GM23338 (cell line): ENCODE data around the gene CRADD. TPM values are rescaled to one million over a fixed set of nuclear protein-coding genes. Genes with fewer than 3 reads are reported as not detected.

Experiments
- ATAC-seq: fragments of 200-7000 bp; cut with Tn5 transposase; 3 replicates; pipeline ENCODE4 v1.9.1; 2020
- DNase-seq: peaks from one replicate; pipeline ENCODE4 v3.0.0-alpha.2; 2015; ENCODE audit warnings: low spot score
- H2AFZ ChIP-seq: fragments of 200-600 bp; sonication (generic); 2 replicates; pipeline ENCODE4 v1.8.0; 2016; ENCODE audit warnings: antibody characterized with exemption, mild to moderate bottlenecking, moderate library complexity
- H3F3A ChIP-seq: fragments of 200-600 bp; sonication (generic); replicated peaks from 2 replicates; pipeline ENCODE4 v1.8.0; 2017; ENCODE audit warnings: antibody characterized with exemption, mixed run types, low read depth
- H3K27ac ChIP-seq: fragments of 200-600 bp; sonication (generic); 2 replicates; pipeline ENCODE4 v1.6.1; 2016; ENCODE audit warnings: low read depth
- H3K27me3 ChIP-seq: fragments of 200-600 bp; sonication (generic); 2 replicates; pipeline ENCODE4 v1.8.0; 2016; ENCODE audit warnings: mild to moderate bottlenecking, mixed run types, moderate library complexity; ENCODE audit not compliant: insufficient read depth
- H3K36me3 ChIP-seq: fragments of 200-600 bp; sonication (generic); 2 replicates; pipeline ENCODE4 v1.8.0; 2016; ENCODE audit warnings: mild to moderate bottlenecking; ENCODE audit not compliant: insufficient read depth
- H3K4me1 ChIP-seq: fragments of 200-600 bp; sonication (generic); 2 replicates; pipeline ENCODE4 v1.8.0; 2016; ENCODE audit warnings: mild to moderate bottlenecking, moderate library complexity; ENCODE audit not compliant: insufficient read depth
- H3K4me2 ChIP-seq: fragments of 200-600 bp; sonication (generic); 2 replicates; pipeline ENCODE4 v1.7.1; 2017; ENCODE audit warnings: mixed run types
- H3K4me3 ChIP-seq: fragments of 200-600 bp; sonication (generic); 2 replicates; pipeline ENCODE4 v1.6.1; 2016; ENCODE audit warnings: mixed run types
- H3K79me2 ChIP-seq: fragments of 200-600 bp; sonication (generic); replicated peaks from 2 replicates; pipeline ENCODE4 v1.8.0; 2017; ENCODE audit warnings: mild to moderate bottlenecking; ENCODE audit not compliant: insufficient read depth
- H3K9me2 ChIP-seq: fragments of 200-600 bp; sonication (generic); 2 replicates; pipeline ENCODE4 v1.8.0; 2017; ENCODE audit not compliant: insufficient read depth
- H4K20me1 ChIP-seq: fragments of 200-600 bp; sonication (generic); replicated peaks from 2 replicates; pipeline ENCODE4 v1.8.0; 2017; ENCODE audit warnings: mild to moderate bottlenecking; ENCODE audit not compliant: insufficient read depth
- H3K27ac Mint-ChIP-seq: 2 replicates; pipeline ENCODE4 v1.8.0; 2020; ENCODE audit warnings: inconsistent platforms, mild to moderate bottlenecking, moderate library complexity, mixed read lengths
- H3K27me3 Mint-ChIP-seq: 3 replicates; pipeline ENCODE4 v1.8.0; 2022; ENCODE audit warnings: low read depth, mild to moderate bottlenecking, moderate library complexity, mixed read lengths, inconsistent platforms; ENCODE audit not compliant: insufficient read depth, poor library complexity
- H3K36me3 Mint-ChIP-seq: 3 replicates; pipeline ENCODE4 v1.8.0; 2021; ENCODE audit warnings: low read depth, mild to moderate bottlenecking, inconsistent platforms, moderate library complexity, mixed read lengths
- H3K4me1 Mint-ChIP-seq: 3 replicates; pipeline ENCODE4 v1.8.0; 2020; ENCODE audit warnings: mild to moderate bottlenecking, inconsistent platforms, mixed read lengths
- H3K4me3 Mint-ChIP-seq: 3 replicates; pipeline ENCODE4 v1.8.0; 2021; ENCODE audit warnings: moderate library complexity, mild to moderate bottlenecking, inconsistent platforms, mixed read lengths
- H3K9me3 Mint-ChIP-seq: 3 replicates; pipeline ENCODE4 v1.8.0; 2020; ENCODE audit warnings: moderate library complexity, mild to moderate bottlenecking, inconsistent platforms, mixed read lengths
- CREB1 ChIP-seq: fragments of 250-450 bp; sonication (Bioruptor Pico); IDR thresholded peaks from 2 replicates; pipeline ENCODE4 v1.5.0; 2020; ENCODE audit warnings: low read depth, mild to moderate bottlenecking, moderate library complexity
- NANOG ChIP-seq: IDR thresholded peaks from 2 replicates; pipeline ENCODE4 v1.6.1; 2016; ENCODE audit warnings: antibody characterized with exemption, borderline replicate concordance
- ZNF114 ChIP-seq: fragments of 250-450 bp; sonication (Bioruptor Pico); IDR thresholded peaks from 2 replicates; pipeline ENCODE4 v1.5.0; 2020; ENCODE audit warnings: mild to moderate bottlenecking, moderate library complexity
- ZNF331 ChIP-seq: fragments of 250-450 bp; sonication (Bioruptor Pico); IDR thresholded peaks from 2 replicates; pipeline ENCODE4 v1.5.0; 2020; ENCODE audit warnings: low read depth, mild to moderate bottlenecking, moderate library complexity
- polyA plus RNA-seq: library from polyadenylated mRNA; unstranded; fragments of >200 nt; fragmentation: Nextera tagmentation; extraction: Ambion mirVana; gene quantifications from 2 replicates; pipeline ENCODE4 v1.2.1, GENCODE V29; 2016
- total RNA-seq: library from RNA; depleted of rRNA; stranded (reverse); fragments of >200 nt; shearing (Covaris generic); gene quantifications from 2 replicates; pipeline ENCODE4 v1.2.3, GENCODE V29; 2014
- TF ChIP-seq, protein P1 (sequence below): fragments of 250-450 bp; sonication (Bioruptor Pico); IDR thresholded peaks from 2 replicates; pipeline ENCODE4 v1.5.0; 2020; ENCODE audit warnings: mild to moderate bottlenecking, moderate library complexity
- TF ChIP-seq, protein P2 (sequence below): IDR thresholded peaks from one replicate; pipeline ENCODE4 v1.6.1; 2018; ENCODE audit warnings: antibody characterized with exemption; ENCODE audit not compliant: unreplicated experiment

CRADD gene
- total and polyA plus RNA-seq, 2 experiments from 2014 or later: 6.3 to 27.9 TPM

DNA sequence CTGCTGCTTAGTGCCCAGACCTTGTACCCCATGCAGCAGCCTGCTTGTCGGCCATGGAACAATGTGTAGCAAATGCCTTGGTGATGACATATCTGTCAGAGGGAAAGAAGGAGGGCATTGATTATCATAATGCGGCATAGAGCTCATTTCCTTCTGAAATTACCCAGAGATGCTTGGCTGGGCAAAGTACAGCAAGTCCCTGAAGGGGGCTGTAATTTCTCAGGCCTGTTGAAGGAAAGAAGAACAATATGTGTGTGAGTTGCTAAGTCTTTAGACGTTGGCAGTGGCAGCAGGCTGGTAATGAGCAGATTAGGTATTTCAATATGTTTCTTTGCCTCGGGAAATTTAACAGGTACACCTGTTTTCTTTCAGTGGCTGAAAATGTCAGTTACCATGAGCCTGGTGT lies 128.6 kb downstream of the CRADD start:
- DNase-seq: no peak
- Mint-ChIP-seq H3K27ac (no peak overlapping the region), H3K36me3 (no peaks in the 10 kb centered on the region), H3K4me1 (peaks cover 11% of the 10 kb centered on the region; the same call in 2 of the 3 replicates), H3K27me3 (peaks cover 2% of the 10 kb centered on the region), H3K4me3 (no peak overlapping the region), H3K9me3 (no peaks in the 10 kb centered on the region)
- TF ChIP-seq, protein P1, sequence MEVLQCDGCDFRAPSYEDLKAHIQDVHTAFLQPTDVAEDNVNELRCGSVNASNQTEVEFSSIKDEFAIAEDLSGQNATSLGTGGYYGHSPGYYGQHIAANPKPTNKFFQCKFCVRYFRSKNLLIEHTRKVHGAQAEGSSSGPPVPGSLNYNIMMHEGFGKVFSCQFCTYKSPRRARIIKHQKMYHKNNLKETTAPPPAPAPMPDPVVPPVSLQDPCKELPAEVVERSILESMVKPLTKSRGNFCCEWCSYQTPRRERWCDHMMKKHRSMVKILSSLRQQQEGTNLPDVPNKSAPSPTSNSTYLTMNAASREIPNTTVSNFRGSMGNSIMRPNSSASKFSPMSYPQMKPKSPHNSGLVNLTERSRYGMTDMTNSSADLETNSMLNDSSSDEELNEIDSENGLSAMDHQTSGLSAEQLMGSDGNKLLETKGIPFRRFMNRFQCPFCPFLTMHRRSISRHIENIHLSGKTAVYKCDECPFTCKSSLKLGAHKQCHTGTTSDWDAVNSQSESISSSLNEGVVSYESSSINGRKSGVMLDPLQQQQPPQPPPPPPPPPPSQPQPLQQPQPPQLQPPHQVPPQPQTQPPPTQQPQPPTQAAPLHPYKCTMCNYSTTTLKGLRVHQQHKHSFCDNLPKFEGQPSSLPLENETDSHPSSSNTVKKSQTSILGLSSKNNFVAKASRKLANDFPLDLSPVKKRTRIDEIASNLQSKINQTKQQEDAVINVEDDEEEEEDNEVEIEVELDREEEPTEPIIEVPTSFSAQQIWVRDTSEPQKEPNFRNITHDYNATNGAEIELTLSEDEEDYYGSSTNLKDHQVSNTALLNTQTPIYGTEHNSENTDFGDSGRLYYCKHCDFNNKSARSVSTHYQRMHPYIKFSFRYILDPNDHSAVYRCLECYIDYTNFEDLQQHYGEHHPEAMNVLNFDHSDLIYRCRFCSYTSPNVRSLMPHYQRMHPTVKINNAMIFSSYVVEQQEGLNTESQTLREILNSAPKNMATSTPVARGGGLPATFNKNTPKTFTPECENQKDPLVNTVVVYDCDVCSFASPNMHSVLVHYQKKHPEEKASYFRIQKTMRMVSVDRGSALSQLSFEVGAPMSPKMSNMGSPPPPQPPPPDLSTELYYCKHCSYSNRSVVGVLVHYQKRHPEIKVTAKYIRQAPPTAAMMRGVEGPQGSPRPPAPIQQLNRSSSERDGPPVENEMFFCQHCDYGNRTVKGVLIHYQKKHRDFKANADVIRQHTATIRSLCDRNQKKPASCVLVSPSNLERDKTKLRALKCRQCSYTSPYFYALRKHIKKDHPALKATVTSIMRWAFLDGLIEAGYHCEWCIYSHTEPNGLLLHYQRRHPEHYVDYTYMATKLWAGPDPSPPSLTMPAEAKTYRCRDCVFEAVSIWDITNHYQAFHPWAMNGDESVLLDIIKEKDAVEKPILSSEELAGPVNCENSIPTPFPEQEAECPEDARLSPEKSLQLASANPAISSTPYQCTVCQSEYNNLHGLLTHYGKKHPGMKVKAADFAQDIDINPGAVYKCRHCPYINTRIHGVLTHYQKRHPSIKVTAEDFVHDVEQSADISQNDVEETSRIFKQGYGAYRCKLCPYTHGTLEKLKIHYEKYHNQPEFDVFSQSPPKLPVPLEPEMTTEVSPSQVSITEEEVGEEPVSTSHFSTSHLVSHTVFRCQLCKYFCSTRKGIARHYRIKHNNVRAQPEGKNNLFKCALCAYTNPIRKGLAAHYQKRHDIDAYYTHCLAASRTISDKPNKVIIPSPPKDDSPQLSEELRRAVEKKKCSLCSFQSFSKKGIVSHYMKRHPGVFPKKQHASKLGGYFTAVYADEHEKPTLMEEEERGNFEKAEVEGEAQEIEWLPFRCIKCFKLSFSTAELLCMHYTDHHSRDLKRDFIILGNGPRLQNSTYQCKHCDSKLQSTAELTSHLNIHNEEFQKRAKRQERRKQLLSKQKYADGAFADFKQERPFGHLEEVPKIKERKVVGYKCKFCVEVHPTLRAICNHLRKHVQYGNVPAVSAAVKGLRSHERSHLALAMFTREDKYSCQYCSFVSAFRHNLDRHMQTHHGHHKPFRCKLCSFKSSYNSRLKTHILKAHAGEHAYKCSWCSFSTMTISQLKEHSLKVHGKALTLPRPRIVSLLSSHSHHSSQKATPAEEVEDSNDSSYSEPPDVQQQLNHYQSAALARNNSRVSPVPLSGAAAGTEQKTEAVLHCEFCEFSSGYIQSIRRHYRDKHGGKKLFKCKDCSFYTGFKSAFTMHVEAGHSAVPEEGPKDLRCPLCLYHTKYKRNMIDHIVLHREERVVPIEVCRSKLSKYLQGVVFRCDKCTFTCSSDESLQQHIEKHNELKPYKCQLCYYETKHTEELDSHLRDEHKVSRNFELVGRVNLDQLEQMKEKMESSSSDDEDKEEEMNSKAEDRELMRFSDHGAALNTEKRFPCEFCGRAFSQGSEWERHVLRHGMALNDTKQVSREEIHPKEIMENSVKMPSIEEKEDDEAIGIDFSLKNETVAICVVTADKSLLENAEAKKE (CRISPR knock-in tag): no peak
- TF ChIP-seq ZNF114 (CRISPR knock-in tag): no peak
- TF ChIP-seq NANOG: no peak
- TF ChIP-seq ZNF331 (CRISPR knock-in tag): no peak
- no peak for TF ChIP-seq CREB1
- TF ChIP-seq, protein P2, sequence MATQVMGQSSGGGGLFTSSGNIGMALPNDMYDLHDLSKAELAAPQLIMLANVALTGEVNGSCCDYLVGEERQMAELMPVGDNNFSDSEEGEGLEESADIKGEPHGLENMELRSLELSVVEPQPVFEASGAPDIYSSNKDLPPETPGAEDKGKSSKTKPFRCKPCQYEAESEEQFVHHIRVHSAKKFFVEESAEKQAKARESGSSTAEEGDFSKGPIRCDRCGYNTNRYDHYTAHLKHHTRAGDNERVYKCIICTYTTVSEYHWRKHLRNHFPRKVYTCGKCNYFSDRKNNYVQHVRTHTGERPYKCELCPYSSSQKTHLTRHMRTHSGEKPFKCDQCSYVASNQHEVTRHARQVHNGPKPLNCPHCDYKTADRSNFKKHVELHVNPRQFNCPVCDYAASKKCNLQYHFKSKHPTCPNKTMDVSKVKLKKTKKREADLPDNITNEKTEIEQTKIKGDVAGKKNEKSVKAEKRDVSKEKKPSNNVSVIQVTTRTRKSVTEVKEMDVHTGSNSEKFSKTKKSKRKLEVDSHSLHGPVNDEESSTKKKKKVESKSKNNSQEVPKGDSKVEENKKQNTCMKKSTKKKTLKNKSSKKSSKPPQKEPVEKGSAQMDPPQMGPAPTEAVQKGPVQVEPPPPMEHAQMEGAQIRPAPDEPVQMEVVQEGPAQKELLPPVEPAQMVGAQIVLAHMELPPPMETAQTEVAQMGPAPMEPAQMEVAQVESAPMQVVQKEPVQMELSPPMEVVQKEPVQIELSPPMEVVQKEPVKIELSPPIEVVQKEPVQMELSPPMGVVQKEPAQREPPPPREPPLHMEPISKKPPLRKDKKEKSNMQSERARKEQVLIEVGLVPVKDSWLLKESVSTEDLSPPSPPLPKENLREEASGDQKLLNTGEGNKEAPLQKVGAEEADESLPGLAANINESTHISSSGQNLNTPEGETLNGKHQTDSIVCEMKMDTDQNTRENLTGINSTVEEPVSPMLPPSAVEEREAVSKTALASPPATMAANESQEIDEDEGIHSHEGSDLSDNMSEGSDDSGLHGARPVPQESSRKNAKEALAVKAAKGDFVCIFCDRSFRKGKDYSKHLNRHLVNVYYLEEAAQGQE: no peak
- no peaks in the 10 kb centered on the region for H3F3A ChIP-seq
- no peak overlapping the region for H3K4me2 ChIP-seq
- H2AFZ ChIP-seq: no peak overlapping the region
- H3K9me2 ChIP-seq: no peaks in the 10 kb centered on the region
- H3K27me3 ChIP-seq: no peaks in the 10 kb centered on the region
- H4K20me1 ChIP-seq: no peaks in the 10 kb centered on the region
- no peak for ATAC-seq
- no peak overlapping the region for H3K4me3 ChIP-seq
- H3K4me1 ChIP-seq: peaks cover 5% of the 10 kb centered on the region; the same call in 1 of the 2 replicates
- no peaks in the 10 kb centered on the region for H3K79me2 ChIP-seq
- no peak overlapping the region for H3K27ac ChIP-seq
- no peaks in the 10 kb centered on the region for H3K36me3 ChIP-seq
